Neural progenitor cell (in vitro differentiated cells): Measurements from ENCODE around the gene TET2. TPM values are rescaled to one million over a fixed set of nuclear protein-coding genes. Genes with fewer than 3 reads are reported as not detected.
A peak's percentile ranks its signal among the peaks of the same experiment; 100 is the strongest.

Experiments
- DNase-seq: peaks from one replicate; pipeline ENCODE4 v3.0.0-alpha.2; 2016; ENCODE audit warnings: low spot score
- H2AFZ ChIP-seq: fragments of 200-600 bp; sonication (generic); replicated peaks from 2 replicates; pipeline ENCODE4 v1.6.1; 2016; ENCODE audit warnings: antibody characterized with exemption
- H3F3A ChIP-seq: fragments of 200-600 bp; sonication (generic); 2 replicates; pipeline ENCODE4 v1.6.1; 2016; ENCODE audit warnings: antibody characterized with exemption, low read depth
- H3K27ac ChIP-seq: fragments of 200-600 bp; sonication (generic); 2 replicates; pipeline ENCODE4 v1.5.1; 2016; ENCODE audit warnings: mild to moderate bottlenecking
- H3K27me3 ChIP-seq: fragments of 200-600 bp; sonication (generic); 2 replicates; pipeline ENCODE4 v1.6.1; 2016; ENCODE audit warnings: mild to moderate bottlenecking, moderate library complexity
- H3K36me3 ChIP-seq: fragments of 200-600 bp; sonication (generic); 2 replicates; pipeline ENCODE4 v1.5.1; 2016
- H3K4me1 ChIP-seq: fragments of 200-600 bp; sonication (generic); 2 replicates; pipeline ENCODE4 v1.6.1; 2016; ENCODE audit warnings: mixed run types
- H3K4me2 ChIP-seq: fragments of 200-600 bp; sonication (generic); 2 replicates; pipeline ENCODE4 v1.6.1; 2016
- H3K4me3 ChIP-seq: fragments of 200-600 bp; sonication (generic); 2 replicates; pipeline ENCODE4 v1.5.1; 2016
- H3K79me2 ChIP-seq: fragments of 200-600 bp; sonication (generic); 2 replicates; pipeline ENCODE4 v1.6.1; 2016; ENCODE audit warnings: low read depth
- H3K9ac ChIP-seq: fragments of 200-600 bp; sonication (generic); 2 replicates; pipeline ENCODE4 v1.6.1; 2016
- H3K9me3 ChIP-seq: fragments of 200-600 bp; sonication (generic); 2 replicates; pipeline ENCODE4 v1.5.1; 2016; ENCODE audit warnings: low read depth
- H4K20me1 ChIP-seq: fragments of 200-600 bp; sonication (generic); 2 replicates; pipeline ENCODE4 v1.6.1; 2016; ENCODE audit warnings: low read depth
- H3K27ac Mint-ChIP-seq: 3 replicates; pipeline ENCODE4 v1.8.0; 2021; ENCODE audit warnings: mixed read lengths
- H3K27me3 Mint-ChIP-seq: 2 replicates; pipeline ENCODE4 v1.8.0; 2022; ENCODE audit warnings: low read depth, mild to moderate bottlenecking, inconsistent platforms, moderate library complexity, mixed read lengths; ENCODE audit not compliant: insufficient read depth
- H3K36me3 Mint-ChIP-seq: 3 replicates; pipeline ENCODE4 v1.8.0; 2021; ENCODE audit warnings: mixed read lengths
- H3K4me1 Mint-ChIP-seq: 3 replicates; pipeline ENCODE4 v1.8.0; 2021; ENCODE audit warnings: mixed read lengths
- H3K4me3 Mint-ChIP-seq: 3 replicates; pipeline ENCODE4 v1.8.0; 2021; ENCODE audit warnings: mild to moderate bottlenecking, moderate library complexity, mixed read lengths
- H3K9me3 Mint-ChIP-seq: 3 replicates; pipeline ENCODE4 v1.8.0; 2020; ENCODE audit warnings: mixed read lengths
- CTCF ChIP-seq: fragments of 200-600 bp; sonication (generic); IDR thresholded peaks from 2 replicates; pipeline ENCODE4 v1.5.1; 2017; ENCODE audit warnings: antibody characterized with exemption, mild to moderate bottlenecking
- EZH2 ChIP-seq: fragments of 200-600 bp; sonication (generic); IDR thresholded peaks from 2 replicates; pipeline ENCODE4 v1.6.1; 2017; ENCODE audit warnings: antibody characterized with exemption, mild to moderate bottlenecking, moderate library complexity
- EZH2phosphoT487 ChIP-seq: fragments of 200-600 bp; sonication (generic); IDR thresholded peaks from 2 replicates; pipeline ENCODE4 v1.6.1; 2017; ENCODE audit warnings: antibody characterized with exemption
- total RNA-seq: library from RNA; depleted of rRNA; stranded (reverse); fragments of >200 nt; gene quantifications from 2 replicates; pipeline ENCODE4 v1.2.3, GENCODE V29; 2015; ENCODE audit warnings: low replicate concordance

TET2 gene
- total RNA-seq, 1 donor from 2014 or later, result 17.0 TPM

- H3K27me3 Mint-ChIP-seq, result peaks cover 12% of the 10 kb centered on the region
- no peak for DNase-seq
- Histone ChIP-seq H3K27me3 (peaks cover 54% of the 10 kb centered on the region), H3K4me3 (no peak overlapping the region), H3K9ac (no peak overlapping the region), H3K27ac (no peak overlapping the region), H3K4me1 (peaks cover 10% of the 10 kb centered on the region), H3F3A (peaks cover 7% of the 10 kb centered on the region), H3K36me3 (no peaks in the 10 kb centered on the region), H2AFZ (no peak overlapping the region), H3K9me3 (no peaks in the 10 kb centered on the region), H4K20me1 (peaks cover 20% of the 10 kb centered on the region), H3K4me2 (peak overlapping the region; percentile 99), H3K79me2 (peaks cover 46% of the 10 kb centered on the region)
- TF ChIP-seq CTCF (no peak), EZH2phosphoT487 (no peak), EZH2 (no peak)
- H3K36me3 Mint-ChIP-seq, result peaks cover 10% of the 10 kb centered on the region
- H3K9me3 Mint-ChIP-seq, result peaks cover 5% of the 10 kb centered on the region
- peak overlapping the region; percentile 97 for H3K4me3 Mint-ChIP-seq
- H3K4me1 Mint-ChIP-seq, result peaks cover 20% of the 10 kb centered on the region
- no peak overlapping the region for H3K27ac Mint-ChIP-seq
Measured at GRCh38 chr4:105148776-105149175, 2.1 kb downstream of the TET2 start.

GRCh38 chr4:105149771-105150170, 3.1 kb downstream of the TET2 start:
- Histone ChIP-seq H4K20me1 (peaks cover 25% of the 10 kb centered on the region), H3K79me2 (peaks cover 54% of the 10 kb centered on the region), H3K27ac (no peak overlapping the region), H3K4me3 (no peak overlapping the region), H3K36me3 (no peaks in the 10 kb centered on the region), H3K9me3 (no peaks in the 10 kb centered on the region), H3K4me2 (no peak overlapping the region), H2AFZ (no peak overlapping the region), H3K4me1 (peaks cover 10% of the 10 kb centered on the region), H3F3A (peaks cover 7% of the 10 kb centered on the region), H3K9ac (no peak overlapping the region), H3K27me3 (peaks cover 44% of the 10 kb centered on the region)
- Mint-ChIP-seq H3K36me3 (peaks cover 16% of the 10 kb centered on the region), H3K9me3 (peaks cover 8% of the 10 kb centered on the region), H3K27ac (no peak overlapping the region), H3K4me3 (peak overlapping the region; percentile 97), H3K27me3 (peaks cover 12% of the 10 kb centered on the region), H3K4me1 (peaks cover 20% of the 10 kb centered on the region)
- DNase-seq, result no peak
- no peak for TF ChIP-seq EZH2phosphoT487
- TF ChIP-seq CTCF, result no peak
- TF ChIP-seq EZH2, result no peak

GRCh38 chr4:105150503-105150902, 3.8 kb downstream of the TET2 start:
- peaks cover 56% of the 10 kb centered on the region for H3K79me2 ChIP-seq
- peaks cover 23% of the 10 kb centered on the region for H3K36me3 Mint-ChIP-seq
- H3K27me3 ChIP-seq, result peaks cover 36% of the 10 kb centered on the region
- H3K27ac ChIP-seq, result no peak overlapping the region
- peaks cover 10% of the 10 kb centered on the region for H3K27me3 Mint-ChIP-seq
- peaks cover 6% of the 10 kb centered on the region for H3K9me3 Mint-ChIP-seq
- H3K4me3 Mint-ChIP-seq, result no peak overlapping the region
- no peak for DNase-seq
- no peak overlapping the region for H3K4me3 ChIP-seq
- no peak overlapping the region for H3K4me2 ChIP-seq
- peaks cover 10% of the 10 kb centered on the region for H3K4me1 ChIP-seq
- H3F3A ChIP-seq, result peaks cover 4% of the 10 kb centered on the region
- H3K9ac ChIP-seq, result no peak overlapping the region
- no peaks in the 10 kb centered on the region for H3K36me3 ChIP-seq
- H3K4me1 Mint-ChIP-seq, result peaks cover 16% of the 10 kb centered on the region
- TF ChIP-seq CTCF (no peak), EZH2 (no peak), EZH2phosphoT487 (no peak)
- peaks cover 25% of the 10 kb centered on the region for H4K20me1 ChIP-seq
- no peak overlapping the region for H2AFZ ChIP-seq
- no peaks in the 10 kb centered on the region for H3K9me3 ChIP-seq
- no peak overlapping the region for H3K27ac Mint-ChIP-seq
